IPS-20b (cell line): Measurements from ENCODE around the gene TMEM255B.
"Not testable (repeated sequence)": the region's sequence is repeated elsewhere in the genome, so short reads cannot be mapped to it uniquely, and the experiment has no call there.

Experiments
- H3K27ac ChIP-seq: one replicate; pipeline ENCODE4 v1.5.1; 2013; ENCODE audit warnings: low read length
- H3K27me3 ChIP-seq: 2 replicates; pipeline ENCODE4 v1.6.1; 2013; ENCODE audit warnings: mild to moderate bottlenecking, low read length, inconsistent platforms; ENCODE audit not compliant: insufficient read depth
- H3K36me3 ChIP-seq: 2 replicates; pipeline ENCODE4 v1.6.1; 2013; ENCODE audit warnings: low read depth, mild to moderate bottlenecking, inconsistent platforms, low read length, moderate library complexity; ENCODE audit not compliant: insufficient read depth
- H3K4me1 ChIP-seq: 2 replicates; pipeline ENCODE4 v1.6.1; 2013; ENCODE audit warnings: mild to moderate bottlenecking, control low read depth, inconsistent platforms, low read length, moderate library complexity; ENCODE audit not compliant: insufficient read depth
- H3K4me3 ChIP-seq: 2 replicates; pipeline ENCODE4 v1.5.1; 2013; ENCODE audit warnings: mild to moderate bottlenecking, low read length, inconsistent platforms
- H3K9ac ChIP-seq: 2 replicates; pipeline ENCODE4 v1.6.1; 2013; ENCODE audit warnings: low read depth, mild to moderate bottlenecking, inconsistent platforms, low read length, moderate library complexity
- H3K9me3 ChIP-seq: 2 replicates; pipeline ENCODE4 v1.6.1; 2013; ENCODE audit warnings: mild to moderate bottlenecking, low read depth, low read length, inconsistent platforms; ENCODE audit not compliant: insufficient read depth

The TMEM255B gene

DNA sequence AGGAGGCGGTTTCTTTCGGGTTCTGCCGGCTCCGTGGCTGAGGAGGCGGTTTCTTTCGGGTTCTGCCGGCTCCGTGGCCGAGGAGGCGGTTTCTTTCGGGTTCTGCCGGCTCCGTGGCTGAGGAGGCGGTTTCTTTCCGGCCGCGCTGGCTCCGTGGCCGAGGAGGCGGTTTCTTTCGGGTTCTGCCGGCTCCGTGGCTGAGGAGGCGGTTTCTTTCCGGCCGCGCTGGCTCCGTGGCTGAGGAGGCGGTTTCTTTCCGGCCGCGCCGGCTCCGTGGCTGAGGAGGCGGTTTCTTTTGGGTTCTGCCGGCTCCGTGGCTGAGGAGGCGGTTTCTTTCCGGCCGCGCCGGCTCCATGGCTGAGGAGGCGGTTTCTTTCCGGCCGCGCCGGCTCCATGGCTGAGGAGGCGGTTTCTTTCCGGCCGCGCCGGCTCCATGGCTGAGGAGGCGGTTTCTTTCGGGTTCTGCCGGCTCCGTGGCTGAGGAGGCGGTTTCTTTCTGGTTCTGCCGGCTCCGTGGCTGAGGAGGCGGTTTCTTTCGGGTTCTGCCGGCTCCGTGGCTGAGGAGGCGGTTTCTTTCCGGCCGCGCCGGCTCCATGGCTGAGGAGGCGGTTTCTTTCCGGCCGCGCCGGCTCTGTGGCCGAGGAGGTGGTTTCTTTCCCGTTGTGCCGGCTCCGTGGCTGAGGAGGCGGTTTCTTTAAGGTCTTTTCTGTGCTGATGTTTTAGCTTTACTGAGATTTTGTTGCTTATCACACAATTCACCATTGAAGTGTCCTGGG, 6.6 kb upstream of the TMEM255B start:
- H3K4me1 ChIP-seq, H3K27me3 ChIP-seq, H3K4me3 ChIP-seq, H3K9me3 ChIP-seq, H3K27ac ChIP-seq, H3K9ac ChIP-seq, H3K36me3 ChIP-seq: not testable (repeated sequence)

DNA sequence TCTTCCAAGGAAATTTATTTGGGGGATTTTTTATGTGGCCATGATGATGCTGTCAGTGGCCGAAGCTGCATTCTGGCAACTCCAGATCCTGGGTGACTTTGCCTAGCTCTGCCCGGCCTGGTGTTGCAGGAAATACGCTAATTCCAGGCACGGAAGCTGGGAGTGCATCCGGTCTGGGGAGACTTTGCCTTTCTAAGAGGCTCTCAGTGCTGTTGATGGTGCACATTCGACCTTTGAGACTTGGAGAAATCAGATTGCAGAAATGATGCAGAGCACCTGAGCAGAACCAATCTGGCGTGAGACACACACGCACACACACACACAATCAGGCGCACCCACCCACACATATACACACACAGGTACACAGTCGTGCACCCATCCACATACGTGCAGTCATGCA, 5.9 kb upstream of the TMEM255B start:
- H3K4me3 ChIP-seq, result no peak overlapping the region
- H3K27ac ChIP-seq, result no peak overlapping the region
- H3K27me3 ChIP-seq, result peaks cover 14% of the 10 kb centered on the region
- H3K9ac ChIP-seq, result no peak overlapping the region
- peaks cover 7% of the 10 kb centered on the region; the same call in 1 of the 2 replicates for H3K9me3 ChIP-seq
- H3K4me1 ChIP-seq, result no peaks in the 10 kb centered on the region
- no peaks in the 10 kb centered on the region for H3K36me3 ChIP-seq

DNA sequence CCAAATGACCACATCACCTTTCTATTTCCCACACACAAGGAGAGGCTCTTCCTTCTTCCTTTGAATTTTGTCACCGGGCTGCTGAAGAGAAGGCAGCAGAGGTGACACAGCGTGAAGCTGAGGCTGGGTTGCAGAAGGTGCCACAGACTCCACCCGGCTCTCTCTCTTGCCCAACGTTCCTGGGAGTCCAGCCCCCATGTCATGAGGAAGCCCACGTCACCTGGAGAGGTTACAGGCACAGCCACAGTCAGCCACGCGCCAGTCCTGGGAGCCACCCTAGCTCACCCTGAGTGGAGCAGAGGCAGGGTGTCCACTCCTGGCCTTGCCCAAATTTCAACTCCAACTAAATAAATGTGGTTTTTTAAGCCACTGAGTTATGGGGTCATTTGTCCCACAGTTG, 4.8 kb upstream of the TMEM255B start:
- Histone ChIP-seq H3K4me1 (no peaks in the 10 kb centered on the region), H3K27me3 (peaks cover 22% of the 10 kb centered on the region), H3K36me3 (no peaks in the 10 kb centered on the region), H3K4me3 (no peak overlapping the region), H3K9me3 (peaks cover 7% of the 10 kb centered on the region; the same call in 1 of the 2 replicates), H3K27ac (no peak overlapping the region), H3K9ac (no peak overlapping the region)

DNA sequence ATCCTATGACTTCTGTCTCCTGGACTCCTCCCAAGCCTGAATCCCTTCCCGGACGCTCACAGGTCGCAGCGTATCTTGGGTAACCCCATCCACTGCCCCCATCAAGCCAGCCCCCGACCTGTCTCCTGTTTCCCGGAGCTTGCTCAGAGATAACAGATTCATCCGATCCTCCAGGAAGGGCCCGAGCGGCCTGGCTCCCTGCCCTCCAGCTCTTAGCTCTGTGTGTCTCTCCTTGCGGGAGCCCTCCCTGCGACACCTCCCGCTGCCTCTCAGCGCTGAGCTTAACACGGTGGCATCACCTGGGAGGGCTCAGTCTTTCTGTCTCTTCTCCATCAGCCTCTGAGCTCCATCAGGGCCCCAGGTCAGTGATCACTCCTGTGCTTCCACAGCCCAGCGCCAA, 4.3 kb upstream of the TMEM255B start:
- H3K9me3 ChIP-seq, result peaks cover 7% of the 10 kb centered on the region; the same call in 1 of the 2 replicates
- H3K27ac ChIP-seq, result no peak overlapping the region
- no peaks in the 10 kb centered on the region for H3K36me3 ChIP-seq
- H3K4me1 ChIP-seq, result no peaks in the 10 kb centered on the region
- no peak overlapping the region for H3K9ac ChIP-seq
- no peak overlapping the region for H3K4me3 ChIP-seq
- peaks cover 26% of the 10 kb centered on the region for H3K27me3 ChIP-seq

DNA sequence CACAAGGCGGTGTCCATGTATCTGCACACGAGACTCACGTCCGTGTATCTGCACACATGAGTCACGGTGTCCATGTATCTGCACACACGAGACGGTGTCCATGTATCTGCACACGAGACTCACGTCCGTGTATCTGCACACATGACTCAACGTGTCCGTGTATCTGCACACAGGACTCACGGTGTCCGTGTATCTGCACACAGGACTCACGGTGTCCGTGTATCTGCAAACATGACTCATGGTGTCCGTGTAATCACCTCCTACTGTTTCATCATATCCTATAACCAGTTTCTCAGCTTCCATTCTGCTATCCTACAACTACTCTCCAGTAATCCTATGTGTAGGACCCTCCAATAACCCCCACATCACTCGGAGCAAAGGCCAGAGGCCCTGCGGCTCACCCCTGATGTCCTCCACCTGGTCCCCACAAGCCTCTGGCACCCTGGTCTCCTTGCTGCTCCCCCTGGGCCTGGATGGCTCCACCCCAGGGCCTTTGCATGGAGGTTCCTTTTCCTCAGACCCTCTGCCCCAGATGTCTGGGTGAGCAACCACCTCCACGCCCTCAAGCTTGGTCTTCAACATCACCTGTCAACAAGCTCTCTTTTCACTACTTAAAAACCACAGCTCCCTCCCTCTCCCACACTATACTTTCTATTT, 2.5 kb upstream of the TMEM255B start:
- H3K27ac ChIP-seq, result no peak overlapping the region
- no peak overlapping the region for H3K4me3 ChIP-seq
- no peak overlapping the region for H3K9ac ChIP-seq
- no peaks in the 10 kb centered on the region for H3K36me3 ChIP-seq
- H3K27me3 ChIP-seq, result peaks cover 45% of the 10 kb centered on the region
- H3K4me1 ChIP-seq, result no peaks in the 10 kb centered on the region
- no peaks in the 10 kb centered on the region for H3K9me3 ChIP-seq

DNA sequence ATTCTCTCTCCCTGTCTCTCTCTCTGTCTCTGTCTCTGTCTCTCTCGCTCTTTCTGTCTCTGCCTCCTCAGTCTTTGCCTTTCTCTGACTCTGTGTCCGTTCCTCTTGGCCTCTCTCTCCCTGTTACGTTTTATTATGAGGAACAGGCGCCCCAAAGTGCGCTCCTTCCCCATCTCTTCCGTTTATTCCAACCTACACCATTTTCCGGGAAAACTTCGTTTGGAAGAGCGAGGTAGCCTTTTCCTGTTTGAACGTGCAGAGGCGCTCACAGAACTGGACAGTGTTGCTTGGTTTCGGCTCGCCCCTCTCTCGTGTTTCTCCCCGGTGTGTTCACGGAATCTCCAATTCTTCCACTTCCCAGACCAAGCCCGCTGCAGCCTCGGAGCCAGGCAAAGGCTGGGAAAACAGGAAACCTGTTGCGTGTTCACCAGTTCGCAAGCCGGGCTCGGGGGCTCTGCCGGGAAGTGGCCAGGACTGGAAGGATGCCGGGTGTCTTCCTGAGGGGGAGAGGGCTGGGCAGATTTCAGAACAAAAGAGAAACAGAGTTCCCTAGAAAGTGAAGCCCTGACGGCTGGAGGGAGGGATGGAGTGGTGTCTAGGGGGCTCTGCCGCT, 605 bp downstream of the TMEM255B start:
- H3K27ac ChIP-seq, result no peak overlapping the region
- H3K4me3 ChIP-seq, result peak overlapping the region; percentile 93
- H3K4me1 ChIP-seq, result no peaks in the 10 kb centered on the region
- no peaks in the 10 kb centered on the region for H3K36me3 ChIP-seq
- peaks cover 47% of the 10 kb centered on the region for H3K27me3 ChIP-seq
- peak overlapping the region; percentile 53; the same call in 1 of the 2 replicates for H3K9ac ChIP-seq
- H3K9me3 ChIP-seq, result no peaks in the 10 kb centered on the region

DNA sequence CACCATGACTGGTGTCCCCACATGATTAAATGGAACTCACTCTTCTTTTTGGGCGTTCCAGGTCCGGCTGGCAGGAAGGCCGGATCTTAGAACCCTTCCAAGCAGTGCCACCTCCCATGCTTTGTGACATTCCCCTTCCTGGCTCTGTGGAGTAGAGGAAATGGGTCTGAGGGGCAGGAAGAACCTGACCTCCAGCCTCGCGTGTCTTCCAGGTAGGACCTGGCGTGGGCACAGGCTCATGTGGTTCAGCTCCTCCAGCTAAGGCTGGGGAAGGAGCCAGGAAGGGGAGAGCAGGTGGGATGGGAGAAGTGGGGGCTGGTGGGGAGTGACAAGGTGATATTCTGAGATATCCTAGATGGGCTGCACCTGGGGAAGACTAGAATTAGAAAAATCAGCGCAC, 2.1 kb downstream of the TMEM255B start:
- Histone ChIP-seq H3K27me3 (peaks cover 47% of the 10 kb centered on the region), H3K27ac (no peak overlapping the region), H3K4me1 (no peaks in the 10 kb centered on the region), H3K9me3 (no peaks in the 10 kb centered on the region), H3K36me3 (no peaks in the 10 kb centered on the region), H3K4me3 (no peak overlapping the region), H3K9ac (no peak overlapping the region)

DNA sequence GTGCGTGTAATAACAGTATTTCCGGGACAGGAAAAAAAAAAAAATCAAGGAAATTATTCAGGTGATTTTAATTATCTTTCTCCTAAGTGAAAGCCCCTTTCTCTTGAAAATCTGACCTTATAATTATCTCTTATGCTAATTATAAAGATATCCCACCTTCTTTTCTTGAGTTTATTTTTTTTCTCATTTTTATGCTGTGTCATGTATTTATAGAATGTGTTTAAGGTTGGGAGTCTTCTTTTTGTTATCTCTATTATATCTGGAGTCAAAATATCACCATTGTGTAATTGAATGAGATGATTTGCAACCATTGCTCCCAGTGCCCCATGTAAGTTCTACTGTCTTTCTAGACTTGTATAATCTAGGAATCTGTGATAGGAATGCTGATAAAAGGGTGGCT, 3.0 kb downstream of the TMEM255B start:
- Histone ChIP-seq H3K4me1 (no peaks in the 10 kb centered on the region), H3K36me3 (no peaks in the 10 kb centered on the region), H3K27me3 (peaks cover 45% of the 10 kb centered on the region), H3K27ac (no peak overlapping the region), H3K9me3 (no peaks in the 10 kb centered on the region), H3K4me3 (no peak overlapping the region), H3K9ac (no peak overlapping the region)

DNA sequence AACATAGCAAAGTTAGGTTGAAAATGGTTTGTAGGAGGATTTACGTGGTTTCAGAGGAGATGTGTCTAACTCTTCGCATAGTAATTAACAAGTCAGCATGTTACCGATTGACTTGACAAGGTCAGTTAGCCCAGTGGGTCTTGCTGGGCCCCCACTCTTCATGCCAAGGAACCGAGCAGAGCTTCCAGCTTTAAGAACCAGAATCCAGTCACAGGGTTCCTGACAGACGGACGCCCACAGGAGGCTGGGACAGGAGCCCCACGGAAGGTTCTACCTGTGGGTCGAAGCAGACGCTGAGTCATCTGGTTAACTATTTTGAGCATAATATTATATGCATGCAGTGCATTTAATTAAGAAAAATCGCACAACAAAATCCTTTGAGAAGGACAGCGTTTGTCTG, 3.5 kb downstream of the TMEM255B start:
- no peak overlapping the region for H3K9ac ChIP-seq
- H3K27ac ChIP-seq, result no peak overlapping the region
- no peaks in the 10 kb centered on the region for H3K9me3 ChIP-seq
- peaks cover 40% of the 10 kb centered on the region for H3K27me3 ChIP-seq
- no peaks in the 10 kb centered on the region for H3K36me3 ChIP-seq
- no peaks in the 10 kb centered on the region for H3K4me1 ChIP-seq
- H3K4me3 ChIP-seq, result no peak overlapping the region

DNA sequence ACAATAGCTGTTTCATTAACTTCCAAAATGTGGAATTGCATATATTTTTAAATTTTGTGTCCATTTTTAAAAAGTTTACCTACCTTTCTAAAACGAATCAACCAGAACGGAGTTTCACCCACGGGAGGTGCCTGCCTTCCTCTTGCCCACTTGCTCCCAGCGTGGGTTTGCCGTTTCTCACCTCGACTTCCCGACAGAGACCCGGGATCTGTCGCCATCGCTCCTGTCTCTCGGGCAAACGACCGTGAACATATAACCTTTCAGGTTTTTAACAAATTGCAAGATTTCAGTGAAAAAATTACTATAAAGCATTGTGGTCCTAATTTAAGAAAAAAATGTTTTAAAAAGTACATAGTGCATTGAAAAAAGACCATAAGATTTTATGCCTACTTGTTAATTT, 4.2 kb downstream of the TMEM255B start:
- H3K4me3 ChIP-seq, result no peak overlapping the region

DNA sequence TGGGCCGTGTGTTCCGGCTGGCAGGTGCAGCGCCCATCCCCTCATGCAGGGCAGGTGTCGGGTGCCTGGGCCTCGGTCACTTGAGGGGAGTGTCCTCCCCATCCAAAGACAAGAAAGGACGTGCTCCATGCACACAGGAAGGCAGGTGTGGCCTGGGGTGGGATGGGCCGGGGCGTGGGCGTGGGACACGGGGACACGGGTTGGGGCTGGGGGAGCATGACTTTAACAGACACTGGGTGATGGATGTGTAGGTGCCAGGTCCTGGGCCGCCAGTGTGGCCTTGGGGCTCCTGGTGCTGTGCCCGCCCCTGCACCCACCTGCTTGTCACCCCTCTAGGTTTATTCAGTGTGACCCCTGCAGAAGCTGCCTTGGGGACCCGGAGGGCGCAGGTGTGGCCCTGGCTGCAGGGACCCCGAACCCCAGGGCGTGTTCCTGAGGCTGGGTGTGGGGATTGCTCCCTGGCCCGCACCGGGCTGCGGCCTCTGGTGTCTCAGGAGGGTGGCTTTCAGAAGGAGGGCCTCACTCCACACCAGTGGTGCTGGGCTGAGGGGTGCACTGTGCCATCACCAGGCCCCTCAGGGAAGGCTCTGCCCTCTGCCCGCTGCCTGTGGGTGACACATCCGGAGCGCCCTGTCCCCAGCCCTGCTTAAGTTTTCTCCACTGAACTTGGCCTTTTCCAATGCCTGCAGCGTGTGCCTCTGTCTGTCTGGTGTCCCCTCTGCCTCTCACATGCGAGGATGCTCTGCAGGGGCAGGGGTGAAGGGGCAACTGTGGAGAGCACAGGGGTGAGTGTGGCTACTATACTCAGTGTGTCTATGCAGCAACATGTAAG, 5.2 kb downstream of the TMEM255B start:
- H3K27me3 ChIP-seq, result peaks cover 26% of the 10 kb centered on the region
- H3K9ac ChIP-seq, result no peak overlapping the region
- no peaks in the 10 kb centered on the region for H3K4me1 ChIP-seq
- H3K9me3 ChIP-seq, result no peaks in the 10 kb centered on the region
- no peak overlapping the region for H3K4me3 ChIP-seq
- H3K36me3 ChIP-seq, result no peaks in the 10 kb centered on the region
- no peak overlapping the region for H3K27ac ChIP-seq

More for the DNA sequence above, 4.2 kb downstream of the TMEM255B start:
- no peak overlapping the region for H3K9ac ChIP-seq
- H3K4me1 ChIP-seq, result no peaks in the 10 kb centered on the region
- no peak overlapping the region for H3K27ac ChIP-seq
- H3K36me3 ChIP-seq, result no peaks in the 10 kb centered on the region
- no peaks in the 10 kb centered on the region for H3K9me3 ChIP-seq
- peaks cover 33% of the 10 kb centered on the region for H3K27me3 ChIP-seq
